H9 (cell line): ENCODE results near the gene NEGR1. TPM values are rescaled to one million over a fixed set of nuclear protein-coding genes. Genes with fewer than 3 reads are reported as not detected.

Experiments used
- DNase-seq: peaks from one replicate; pipeline ENCODE4 v3.0.0-alpha.2; 2017
- H2AFZ ChIP-seq: one replicate; pipeline ENCODE4 v1.6.1; 2013; ENCODE audit warnings: mild to moderate bottlenecking, low read length, control low read depth, moderate library complexity
- H2AK5ac ChIP-seq: 2 replicates; pipeline ENCODE4 v1.6.1; 2013; ENCODE audit warnings: low read length, control low read depth, mixed read lengths; ENCODE audit not compliant: insufficient read length
- H2BK120ac ChIP-seq: one replicate; pipeline ENCODE4 v1.6.1; 2013; ENCODE audit warnings: low read depth, mild to moderate bottlenecking, low read length, control low read depth, inconsistent platforms; ENCODE audit not compliant: poor library complexity, severe bottlenecking
- H2BK12ac ChIP-seq: 2 replicates; pipeline ENCODE4 v1.6.1; 2013; ENCODE audit warnings: low read length, control low read depth, mixed read lengths, low read depth; ENCODE audit not compliant: insufficient read length
- H2BK15ac ChIP-seq: 2 replicates; pipeline ENCODE4 v1.6.1; 2013; ENCODE audit warnings: low read depth, low read length, control low read depth
- H2BK20ac ChIP-seq: one replicate; pipeline ENCODE4 v1.6.1; 2013; ENCODE audit warnings: low read depth, mild to moderate bottlenecking, low read length, control low read depth, inconsistent platforms; ENCODE audit not compliant: poor library complexity, severe bottlenecking
- H2BK5ac ChIP-seq: 2 replicates; pipeline ENCODE4 v1.6.1; 2013; ENCODE audit warnings: low read length, control low read depth, mixed read lengths; ENCODE audit not compliant: insufficient read length
- H3K14ac ChIP-seq: 2 replicates; pipeline ENCODE4 v1.6.1; 2013; ENCODE audit warnings: low read length, control low read depth; ENCODE audit not compliant: insufficient read depth
- H3K18ac ChIP-seq: 2 replicates; pipeline ENCODE4 v1.6.1; 2013; ENCODE audit warnings: low read depth, mild to moderate bottlenecking, mixed read lengths, low read length, control low read depth; ENCODE audit not compliant: insufficient read length
- H3K23ac ChIP-seq: 2 replicates; pipeline ENCODE4 v1.6.1; 2013; ENCODE audit warnings: low read length, control low read depth, mixed read lengths, low read depth; ENCODE audit not compliant: insufficient read length
- H3K23me2 ChIP-seq: 2 replicates; pipeline ENCODE4 v1.6.1; 2013; ENCODE audit warnings: low read depth, mild to moderate bottlenecking, mixed read lengths, low read length, control low read depth; ENCODE audit not compliant: insufficient read length, poor library complexity, severe bottlenecking
- H3K27ac ChIP-seq: 2 replicates; pipeline ENCODE4 v1.5.1; 2013; ENCODE audit warnings: low read length, control low read depth, mixed read lengths, low read depth; ENCODE audit not compliant: insufficient read length
- H3K27me3 ChIP-seq: 2 replicates; pipeline ENCODE4 v1.6.1; 2013; ENCODE audit warnings: low read length, control low read depth, inconsistent platforms; ENCODE audit not compliant: insufficient read depth
- H3K4ac ChIP-seq: 2 replicates; pipeline ENCODE4 v1.6.1; 2013; ENCODE audit warnings: low read depth, mild to moderate bottlenecking, control low read depth, inconsistent platforms, low read length, moderate library complexity
- H3K4me1 ChIP-seq: 2 replicates; pipeline ENCODE4 v1.6.1; 2013; ENCODE audit warnings: low read length, control low read depth, inconsistent platforms; ENCODE audit not compliant: insufficient read depth
- H3K4me2 ChIP-seq: 2 replicates; pipeline ENCODE4 v1.6.1; 2013; ENCODE audit warnings: low read length, control low read depth, mixed read lengths; ENCODE audit not compliant: insufficient read length, insufficient read depth
- H3K56ac ChIP-seq: 2 replicates; pipeline ENCODE4 v1.6.1; 2013; ENCODE audit warnings: low read depth, mild to moderate bottlenecking, mixed read lengths, low read length, control low read depth; ENCODE audit not compliant: insufficient read length
- H3K79me1 ChIP-seq: 2 replicates; pipeline ENCODE4 v1.6.1; 2013; ENCODE audit warnings: low read depth, mild to moderate bottlenecking, moderate library complexity, low read length, control low read depth, inconsistent platforms; ENCODE audit not compliant: insufficient read depth, poor library complexity, severe bottlenecking
- H3K79me2 ChIP-seq: 2 replicates; pipeline ENCODE4 v1.6.1; 2013; ENCODE audit warnings: low read length, control low read depth, inconsistent platforms; ENCODE audit not compliant: insufficient read depth
- H3K9ac ChIP-seq: 2 replicates; pipeline ENCODE4 v1.6.1; 2013; ENCODE audit warnings: low read length, control low read depth, mixed read lengths; ENCODE audit not compliant: insufficient read length; ENCODE audit errors: extremely low read depth
- H3K9me3 ChIP-seq: one replicate; pipeline ENCODE4 v1.6.1; 2013; ENCODE audit warnings: low read depth, low read length, inconsistent platforms; ENCODE audit not compliant: control insufficient read depth
- H3T11ph ChIP-seq: one replicate; pipeline ENCODE4 v1.6.1; 2013; ENCODE audit warnings: mild to moderate bottlenecking, low read length, control low read depth, inconsistent platforms
- H4K20me1 ChIP-seq: one replicate; pipeline ENCODE4 v1.6.1; 2013; ENCODE audit not compliant: control insufficient read depth, insufficient read length, insufficient read depth
- H4K5ac ChIP-seq: 2 replicates; pipeline ENCODE4 v1.6.1; 2013; ENCODE audit warnings: low read depth, mild to moderate bottlenecking, mixed read lengths, low read length, control low read depth; ENCODE audit not compliant: insufficient read length
- H4K8ac ChIP-seq: replicated peaks from 2 replicates; pipeline ENCODE4 v1.6.1; 2013; ENCODE audit warnings: low read length, control low read depth, mixed read lengths, low read depth; ENCODE audit not compliant: insufficient read length
- H4K91ac ChIP-seq: 2 replicates; pipeline ENCODE4 v1.6.1; 2013; ENCODE audit warnings: low read depth, mild to moderate bottlenecking, moderate library complexity, mixed read lengths, low read length, control low read depth; ENCODE audit not compliant: insufficient read length
- H3K27ac Mint-ChIP-seq, 3 experiments: 2 replicates in 2 of 3; 3 replicates in 1 of 3; pipeline ENCODE4 v1.8.0; 2020 to 2021; ENCODE audit warnings: mixed read lengths in 3 of 3, mild to moderate bottlenecking in 1 of 3, moderate library complexity in 1 of 3
- H3K27me3 Mint-ChIP-seq: 2 replicates; pipeline ENCODE4 v1.8.0; 2021; ENCODE audit warnings: low read depth, mild to moderate bottlenecking, moderate library complexity, mixed read lengths
- H3K36me3 Mint-ChIP-seq, 3 experiments: 2 replicates in 2 of 3; 3 replicates in 1 of 3; pipeline ENCODE4 v1.8.0; 2020 to 2021; ENCODE audit warnings: low read depth in 3 of 3, mixed read lengths in 3 of 3; ENCODE audit not compliant: insufficient read depth in 1 of 3
- H3K4me1 Mint-ChIP-seq, 2 experiments: 2 replicates each; pipeline ENCODE4 v1.8.0; 2020; ENCODE audit warnings: mixed read lengths in 2 of 2
- H3K4me3 Mint-ChIP-seq, 2 experiments: 2 replicates in 1 of 2; 3 replicates in 1 of 2; pipeline ENCODE4 v1.8.0; 2020 to 2021; ENCODE audit warnings: mild to moderate bottlenecking in 2 of 2, mixed read lengths in 2 of 2, moderate library complexity in 1 of 2
- H3K9me3 Mint-ChIP-seq, 2 experiments: 2 replicates in 1 of 2; 3 replicates in 1 of 2; pipeline ENCODE4 v1.8.0; 2020; ENCODE audit warnings: mild to moderate bottlenecking in 2 of 2, mixed read lengths in 2 of 2, moderate library complexity in 1 of 2
- WGBS: extraction: QIAGEN DNeasy Blood & Tissue Kit; methylation state at CpG from one replicate; pipeline ENCODE4 v1.1.7; 2013; ENCODE audit warnings: missing lambda C conversion rate, low lambda C conversion rate, mixed read lengths; ENCODE audit not compliant: insufficient read length; ENCODE audit errors: extremely low coverage; 5-methylcytosine and 5-hydroxymethylcytosine counted together
- total RNA-seq: library from RNA; stranded (reverse); gene quantifications from 2 replicates; pipeline ENCODE4 v1.2.1, GENCODE V29; 2021
- TF ChIP-seq, protein P1 (sequence below): fragments of 200-600 bp; sonication (generic); conservative IDR thresholded peaks from 3 replicates; pipeline ENCODE4 v1.8.0; 2021; ENCODE audit warnings: antibody characterized with exemption, mild to moderate bottlenecking

Gene NEGR1
- total RNA-seq, 1 experiment from 2014 or later = 0.13 TPM

DNA sequence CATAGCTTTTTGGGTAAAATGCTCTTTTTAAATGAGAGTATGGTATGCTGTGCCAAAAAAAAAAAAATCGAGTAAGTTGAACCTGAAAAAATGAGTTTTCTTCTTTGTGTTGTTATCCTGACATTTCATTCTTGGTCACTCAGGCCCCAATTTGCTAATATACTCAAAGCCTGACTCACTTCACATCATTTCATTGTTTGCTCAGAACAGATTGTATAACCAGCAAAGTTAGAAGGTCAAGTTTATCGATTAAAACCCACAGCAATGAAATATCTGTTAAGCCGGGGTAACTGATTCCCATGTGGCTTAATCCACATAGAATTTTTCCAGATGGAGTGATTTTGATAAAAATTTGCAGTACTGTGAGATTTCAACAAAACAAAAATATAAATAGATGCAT, 363.7 kb downstream of the NEGR1 start:
- Histone ChIP-seq H3K4ac (no peak overlapping the region), H2BK12ac (no peak overlapping the region), H2BK20ac (no peak overlapping the region), H3K23ac (no peak overlapping the region), H3K18ac (no peak overlapping the region), H4K91ac (no peak overlapping the region), H3K27me3 (no peaks in the 10 kb centered on the region), H3K56ac (no peak overlapping the region), H4K20me1 (no peaks in the 10 kb centered on the region), H3K4me1 (no peaks in the 10 kb centered on the region), H3K9ac (no peak overlapping the region), H2AK5ac (no peak overlapping the region), H4K8ac (no peak overlapping the region), H2BK5ac (no peak overlapping the region), H4K5ac (no peak overlapping the region), H3K4me2 (no peak overlapping the region), H2BK15ac (no peak overlapping the region), H3K14ac (no peak overlapping the region), H3T11ph (no peak overlapping the region), H3K79me2 (no peaks in the 10 kb centered on the region), H2BK120ac (no peak overlapping the region), H2AFZ (no peak overlapping the region), H3K9me3 (no peaks in the 10 kb centered on the region), H3K27ac (no peak overlapping the region), H3K79me1 (no peaks in the 10 kb centered on the region), H3K23me2 (no peaks in the 10 kb centered on the region)
- Mint-ChIP-seq H3K27me3 (no peaks in the 10 kb centered on the region), H3K4me1 (peaks cover 19 to 24% of the 10 kb centered on the region in 2 experiments), H3K4me3 (no peak overlapping the region), H3K27ac (no peak overlapping the region), H3K9me3 (no peaks in the 10 kb centered on the region), H3K36me3 (no peaks in the 10 kb centered on the region)
- TF ChIP-seq, protein P1, sequence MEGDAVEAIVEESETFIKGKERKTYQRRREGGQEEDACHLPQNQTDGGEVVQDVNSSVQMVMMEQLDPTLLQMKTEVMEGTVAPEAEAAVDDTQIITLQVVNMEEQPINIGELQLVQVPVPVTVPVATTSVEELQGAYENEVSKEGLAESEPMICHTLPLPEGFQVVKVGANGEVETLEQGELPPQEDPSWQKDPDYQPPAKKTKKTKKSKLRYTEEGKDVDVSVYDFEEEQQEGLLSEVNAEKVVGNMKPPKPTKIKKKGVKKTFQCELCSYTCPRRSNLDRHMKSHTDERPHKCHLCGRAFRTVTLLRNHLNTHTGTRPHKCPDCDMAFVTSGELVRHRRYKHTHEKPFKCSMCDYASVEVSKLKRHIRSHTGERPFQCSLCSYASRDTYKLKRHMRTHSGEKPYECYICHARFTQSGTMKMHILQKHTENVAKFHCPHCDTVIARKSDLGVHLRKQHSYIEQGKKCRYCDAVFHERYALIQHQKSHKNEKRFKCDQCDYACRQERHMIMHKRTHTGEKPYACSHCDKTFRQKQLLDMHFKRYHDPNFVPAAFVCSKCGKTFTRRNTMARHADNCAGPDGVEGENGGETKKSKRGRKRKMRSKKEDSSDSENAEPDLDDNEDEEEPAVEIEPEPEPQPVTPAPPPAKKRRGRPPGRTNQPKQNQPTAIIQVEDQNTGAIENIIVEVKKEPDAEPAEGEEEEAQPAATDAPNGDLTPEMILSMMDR = no peak
- WGBS = no CpG with 5 or more reads among the region's 3 CpGs
- no peak for DNase-seq
